ENCODE data around the gene MEIS1. TPM values are rescaled to one million over a fixed set of nuclear protein-coding genes. Genes with fewer than 3 reads are reported as not detected.

MEIS1 gene
- total RNA-seq, 4 donors from 2014 or later: 7.6 to 17.4 (median 12.0) TPM

DNA sequence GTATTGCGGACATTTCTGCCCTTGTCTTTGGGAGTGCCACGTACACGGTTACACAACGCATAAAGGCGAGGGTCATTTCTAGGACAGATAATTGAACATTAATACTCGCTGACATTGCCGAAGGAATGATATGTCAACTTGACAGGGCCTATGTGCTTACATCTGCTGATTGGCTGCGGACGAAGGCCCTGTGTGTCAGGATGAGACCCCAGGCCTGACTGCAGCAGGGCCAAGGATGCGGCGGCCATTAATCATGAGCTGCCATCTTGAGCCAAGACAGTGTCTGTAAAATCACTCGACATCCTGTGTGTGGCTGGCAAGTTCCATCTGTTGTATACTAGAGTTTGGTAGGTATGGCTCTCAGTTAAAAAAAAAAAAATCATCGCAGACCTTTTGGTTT, 96.6 kb downstream of the MEIS1 start:
- TF ChIP-seq, protein P1, sequence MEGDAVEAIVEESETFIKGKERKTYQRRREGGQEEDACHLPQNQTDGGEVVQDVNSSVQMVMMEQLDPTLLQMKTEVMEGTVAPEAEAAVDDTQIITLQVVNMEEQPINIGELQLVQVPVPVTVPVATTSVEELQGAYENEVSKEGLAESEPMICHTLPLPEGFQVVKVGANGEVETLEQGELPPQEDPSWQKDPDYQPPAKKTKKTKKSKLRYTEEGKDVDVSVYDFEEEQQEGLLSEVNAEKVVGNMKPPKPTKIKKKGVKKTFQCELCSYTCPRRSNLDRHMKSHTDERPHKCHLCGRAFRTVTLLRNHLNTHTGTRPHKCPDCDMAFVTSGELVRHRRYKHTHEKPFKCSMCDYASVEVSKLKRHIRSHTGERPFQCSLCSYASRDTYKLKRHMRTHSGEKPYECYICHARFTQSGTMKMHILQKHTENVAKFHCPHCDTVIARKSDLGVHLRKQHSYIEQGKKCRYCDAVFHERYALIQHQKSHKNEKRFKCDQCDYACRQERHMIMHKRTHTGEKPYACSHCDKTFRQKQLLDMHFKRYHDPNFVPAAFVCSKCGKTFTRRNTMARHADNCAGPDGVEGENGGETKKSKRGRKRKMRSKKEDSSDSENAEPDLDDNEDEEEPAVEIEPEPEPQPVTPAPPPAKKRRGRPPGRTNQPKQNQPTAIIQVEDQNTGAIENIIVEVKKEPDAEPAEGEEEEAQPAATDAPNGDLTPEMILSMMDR (IDR thresholded peaks at IDR 0.05; ENCODE audit: low read depth): no peak

DNA sequence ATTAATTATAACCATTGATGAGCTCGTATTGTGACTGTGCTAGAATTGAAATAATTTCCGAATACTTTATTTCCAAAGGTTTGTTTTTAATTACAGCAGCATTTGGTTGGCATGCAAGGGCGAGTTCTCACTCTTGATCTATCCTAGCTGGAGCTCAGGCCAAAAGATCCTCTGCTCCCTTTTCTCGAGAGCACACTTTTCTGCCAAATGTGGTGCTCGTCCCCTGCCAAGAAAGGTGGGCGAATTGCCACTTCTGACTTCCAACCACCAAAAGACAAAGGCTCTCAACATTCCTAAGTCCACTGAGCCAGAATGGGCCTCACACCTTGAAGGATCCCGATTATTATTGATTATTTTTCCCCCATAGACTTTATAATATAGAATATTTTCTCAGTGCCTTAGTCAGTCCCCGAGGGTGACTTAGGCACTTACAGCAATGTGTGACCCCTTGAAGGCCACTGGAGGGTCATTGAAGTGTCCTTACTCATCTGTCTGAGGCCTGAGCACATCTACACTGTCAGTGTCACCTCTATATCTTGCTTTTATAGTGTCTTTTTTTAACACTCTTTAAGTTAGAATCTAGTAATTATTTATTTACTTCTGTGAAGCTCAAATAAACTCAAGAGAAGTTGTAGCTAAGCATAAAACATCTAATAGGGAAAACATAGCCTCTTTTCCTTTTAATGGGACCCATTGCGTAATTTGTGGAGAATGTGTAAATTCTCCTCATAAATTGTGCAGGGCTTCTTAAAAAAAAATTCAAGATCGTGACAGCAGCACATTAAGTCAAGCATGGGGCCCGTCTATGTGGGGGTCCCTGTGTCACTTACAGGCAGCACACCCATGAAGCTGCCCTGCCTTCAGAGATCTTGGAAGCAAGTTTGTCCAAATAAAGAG, 98.3 kb downstream of the MEIS1 start:
- TF ChIP-seq, protein P1 (IDR thresholded peaks at IDR 0.05; ENCODE audit: low read depth): no peak

DNA sequence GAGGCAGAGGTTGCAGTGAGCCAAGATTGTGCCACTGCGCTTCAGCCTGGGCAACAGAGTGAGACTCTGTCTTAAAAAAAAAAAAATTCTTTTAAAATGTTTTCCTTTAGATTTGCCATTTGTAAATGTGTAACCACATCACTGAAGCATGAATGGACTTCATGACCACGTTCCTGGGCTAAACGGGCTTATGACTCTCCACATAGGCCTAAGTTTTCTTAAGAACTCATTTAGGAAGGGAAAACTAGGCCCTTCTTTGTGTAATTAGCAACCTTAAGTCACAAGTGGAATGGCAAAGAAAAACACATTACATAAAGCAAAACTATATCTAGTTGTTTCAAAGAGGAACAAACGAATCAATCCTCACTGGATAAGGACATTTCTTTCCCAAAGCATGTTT, 99.5 kb downstream of the MEIS1 start:
- TF ChIP-seq, protein P1 (IDR thresholded peaks at IDR 0.05; ENCODE audit: low read depth): no peak

DNA sequence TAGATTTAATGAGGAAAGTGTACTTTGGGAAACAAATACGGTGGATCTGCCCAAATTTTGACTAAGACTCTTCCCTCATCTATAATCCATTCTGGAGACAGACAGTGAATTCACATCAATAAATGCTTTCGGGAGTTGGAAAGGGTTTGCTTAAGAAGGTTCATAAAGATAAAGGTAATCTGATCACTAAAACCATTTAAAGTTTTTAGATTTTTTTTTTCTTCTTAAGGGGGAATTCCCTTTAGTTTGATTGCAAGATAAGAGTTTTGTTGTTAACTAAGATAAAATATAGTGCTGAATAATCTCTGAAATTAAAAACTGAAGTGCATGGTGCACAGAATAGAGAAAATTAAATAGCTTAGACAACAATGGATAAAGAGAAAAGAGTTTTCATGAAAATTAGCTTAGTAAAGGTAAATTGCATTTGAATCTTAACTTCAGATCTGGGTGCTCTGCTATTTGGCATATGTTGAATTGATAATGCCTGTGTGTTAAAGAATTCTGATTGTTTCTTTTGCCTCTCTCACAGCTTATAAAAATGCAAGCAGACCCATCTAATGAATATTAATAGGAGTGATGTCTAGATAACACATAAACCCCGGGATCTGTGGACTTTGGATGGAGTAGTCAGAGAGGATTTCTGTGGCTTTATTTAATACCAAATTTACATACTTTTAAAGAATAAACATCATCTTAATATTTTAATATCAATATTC, 100.8 kb downstream of the MEIS1 start:
- TF ChIP-seq, protein P1 (IDR thresholded peaks at IDR 0.05; ENCODE audit: low read depth): no peak

DNA sequence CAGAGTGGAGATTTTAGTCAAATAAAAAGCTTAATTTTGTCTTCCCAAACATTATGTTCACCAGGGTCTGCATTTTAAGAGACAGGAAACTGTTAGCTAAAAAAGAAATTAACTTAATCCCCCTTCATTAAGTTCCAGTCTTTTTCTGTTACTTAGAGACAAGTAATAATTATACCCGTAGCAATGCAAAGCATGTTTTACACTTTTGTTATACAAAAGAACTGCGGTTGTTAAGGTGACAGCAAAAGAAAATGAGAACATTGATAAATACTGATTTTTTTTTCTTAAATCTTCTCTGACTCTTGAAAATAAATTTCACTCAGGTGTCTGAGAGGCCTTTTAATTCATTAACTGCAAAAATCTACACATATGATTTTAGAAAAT, 101.4 kb downstream of the MEIS1 start:
- TF ChIP-seq, protein P1 (IDR thresholded peaks at IDR 0.05; ENCODE audit: low read depth): no peak

DNA sequence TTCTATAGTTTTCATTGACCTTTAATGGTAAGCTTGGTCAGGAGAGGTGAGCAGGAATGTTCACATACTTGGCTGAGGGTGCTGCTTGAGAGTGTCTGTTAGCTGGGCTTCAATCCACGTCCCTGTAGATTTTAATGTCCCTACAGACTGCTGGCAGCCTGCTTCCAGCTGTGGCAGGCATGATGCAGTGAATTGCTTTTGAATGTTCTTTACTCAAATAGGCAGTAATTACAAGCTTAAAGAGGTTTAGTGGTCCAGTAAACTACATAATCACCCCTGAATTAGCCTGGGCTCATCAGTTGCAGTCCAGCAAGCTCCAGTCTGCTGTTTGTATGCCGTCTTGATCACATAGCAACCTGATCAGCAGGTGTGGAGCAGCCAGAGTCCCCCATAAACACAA, 102.1 kb downstream of the MEIS1 start:
- TF ChIP-seq, protein P1 (IDR thresholded peaks at IDR 0.05; ENCODE audit: low read depth): no peak

DNA sequence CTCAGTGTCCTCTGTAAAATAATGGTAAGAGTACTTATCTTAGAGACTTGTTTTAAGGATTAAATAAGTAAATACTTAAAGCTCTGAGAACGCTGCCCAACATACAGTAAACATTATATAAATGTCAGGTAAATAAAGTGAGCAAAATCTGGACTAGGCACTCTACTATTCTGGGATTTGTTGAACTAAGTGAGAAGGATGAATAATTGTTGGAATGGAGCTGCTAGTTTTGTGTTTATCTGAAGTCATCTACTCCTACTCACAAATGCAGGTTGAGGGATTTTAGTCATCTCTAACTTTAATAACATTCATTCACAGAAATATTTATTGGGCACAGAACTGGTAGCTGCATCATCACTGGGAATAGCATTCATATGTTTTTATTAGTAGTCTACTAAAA, 103.4 kb downstream of the MEIS1 start:
- TF ChIP-seq, protein P1 (IDR thresholded peaks at IDR 0.05; ENCODE audit: low read depth): no peak

Measured in subcutaneous adipose tissue (tissue), 4 donors.